Liver (tissue), 3 donors: ENCODE results near the gene MTF1.

Experiments
- CTCF ChIP-seq: fragments of 150-350 bp; IDR thresholded peaks from 2 replicates; pipeline ENCODE4 v1.5.1; 2017; ENCODE audit warnings: improper control_type of control experiment, low read depth, low read length; ENCODE audit not compliant: missing input control
- EGR1 ChIP-seq, 2 donors: IDR thresholded peaks; 2 replicates each; pipeline ENCODE4 v1.6.1; 2016 to 2018; ENCODE audit warnings: antibody characterized with exemption in 2 of 2, low read depth in 2 of 2
- donor health status: healthy.
- donor health status: healthy.

GRCh38 chr1:37793773-37794371 is 65.5 kb downstream of the MTF1 start, which contains the start of gene MANEAL:
- TF ChIP-seq CTCF (no peak), EGR1 (IDR thresholded peaks at IDR 0.05; ENCODE audit: low read depth in 2 of 2) (no peak)
